HUES6 (cell line): Measurements from ENCODE around the gene MYH14.

Experiments
- H3K27ac ChIP-seq: 2 replicates; pipeline ENCODE4 v1.7.0; 2013; ENCODE audit warnings: low read depth, mild to moderate bottlenecking, low read length, inconsistent platforms
- H3K27me3 ChIP-seq: 2 replicates; pipeline ENCODE4 v1.6.1; 2013; ENCODE audit warnings: low read length; ENCODE audit not compliant: control insufficient read depth, insufficient read depth
- H3K36me3 ChIP-seq: 2 replicates; pipeline ENCODE4 v1.6.1; 2013; ENCODE audit warnings: low read length; ENCODE audit not compliant: control insufficient read depth, insufficient read depth
- H3K4me1 ChIP-seq: 2 replicates; pipeline ENCODE4 v1.6.1; 2013; ENCODE audit warnings: low read length; ENCODE audit not compliant: control insufficient read depth, insufficient read depth
- H3K4me3 ChIP-seq: 2 replicates; pipeline ENCODE4 v1.5.1; 2013; ENCODE audit warnings: low read depth, low read length
- H3K9ac ChIP-seq: one replicate; pipeline ENCODE4 v1.6.1; 2013; ENCODE audit warnings: mild to moderate bottlenecking, low read length
- H3K9me3 ChIP-seq: 2 replicates; pipeline ENCODE4 v1.6.1; 2013; ENCODE audit warnings: low read depth, low read length; ENCODE audit not compliant: control insufficient read depth, insufficient read depth

The MYH14 gene

GRCh38 chr19:50192463-50193211 lies 10.8 kb upstream of the MYH14 start:
- Histone ChIP-seq H3K9ac (no peak overlapping the region), H3K9me3 (no peaks in the 10 kb centered on the region), H3K4me1 (no peaks in the 10 kb centered on the region), H3K36me3 (no peaks in the 10 kb centered on the region), H3K27me3 (peaks cover 36% of the 10 kb centered on the region; the same call in 1 of the 2 replicates), H3K27ac (no peak overlapping the region), H3K4me3 (no peak overlapping the region)

GRCh38 chr19:50195224-50195623 lies 8.2 kb upstream of the MYH14 start:
- no peak overlapping the region for H3K27ac ChIP-seq
- no peak overlapping the region for H3K9ac ChIP-seq
- H3K27me3 ChIP-seq = peaks cover 35% of the 10 kb centered on the region; the same call in 1 of the 2 replicates
- no peak overlapping the region for H3K4me3 ChIP-seq
- H3K9me3 ChIP-seq = no peaks in the 10 kb centered on the region
- H3K36me3 ChIP-seq = no peaks in the 10 kb centered on the region
- H3K4me1 ChIP-seq = no peaks in the 10 kb centered on the region

GRCh38 chr19:50196322-50196932 lies 7.0 kb upstream of the MYH14 start:
- Histone ChIP-seq H3K9ac (no peak overlapping the region), H3K9me3 (no peaks in the 10 kb centered on the region), H3K27me3 (peaks cover 43% of the 10 kb centered on the region), H3K27ac (no peak overlapping the region), H3K4me1 (no peaks in the 10 kb centered on the region), H3K36me3 (no peaks in the 10 kb centered on the region), H3K4me3 (no peak overlapping the region)

- H3K27ac ChIP-seq = no peak overlapping the region
- no peaks in the 10 kb centered on the region for H3K4me1 ChIP-seq
- no peaks in the 10 kb centered on the region for H3K9me3 ChIP-seq
Measured at GRCh38 chr19:50197348-50197747, 6.1 kb upstream of the MYH14 start.

GRCh38 chr19:50198431-50199258 lies 4.8 kb upstream of the MYH14 start:
- Histone ChIP-seq H3K27ac (no peak overlapping the region), H3K9me3 (no peaks in the 10 kb centered on the region), H3K36me3 (no peaks in the 10 kb centered on the region), H3K27me3 (peaks cover 57% of the 10 kb centered on the region), H3K9ac (no peak overlapping the region), H3K4me1 (no peaks in the 10 kb centered on the region), H3K4me3 (no peak overlapping the region)

More at GRCh38 chr19:50197348-50197747, 6.1 kb upstream of the MYH14 start:
- Histone ChIP-seq H3K9ac (no peak overlapping the region), H3K27me3 (peaks cover 51% of the 10 kb centered on the region), H3K4me3 (no peak overlapping the region), H3K36me3 (no peaks in the 10 kb centered on the region)

- Histone ChIP-seq H3K9ac (no peak overlapping the region), H3K27me3 (peaks cover 58% of the 10 kb centered on the region), H3K4me3 (no peak overlapping the region), H3K36me3 (no peaks in the 10 kb centered on the region), H3K4me1 (peaks cover 5% of the 10 kb centered on the region; the same call in 1 of the 2 replicates), H3K9me3 (no peaks in the 10 kb centered on the region), H3K27ac (no peak overlapping the region)
Measured at GRCh38 chr19:50199259-50199555, 4.2 kb upstream of the MYH14 start.

GRCh38 chr19:50202386-50202785 lies 1.0 kb upstream of the MYH14 start:
- Histone ChIP-seq H3K27ac (no peak overlapping the region), H3K9me3 (no peaks in the 10 kb centered on the region), H3K36me3 (no peaks in the 10 kb centered on the region), H3K27me3 (peaks cover 51% of the 10 kb centered on the region), H3K4me3 (peak overlapping the region; percentile 61; the same call in 1 of the 2 replicates), H3K9ac (no peak overlapping the region), H3K4me1 (peaks cover 7% of the 10 kb centered on the region; the same call in 1 of the 2 replicates)

GRCh38 chr19:50202962-50203280 lies 501 bp upstream of the MYH14 start:
- Histone ChIP-seq H3K9me3 (no peaks in the 10 kb centered on the region), H3K36me3 (no peaks in the 10 kb centered on the region), H3K4me1 (peaks cover 7% of the 10 kb centered on the region; the same call in 1 of the 2 replicates), H3K4me3 (peak overlapping the region; percentile 61), H3K27me3 (peaks cover 48% of the 10 kb centered on the region), H3K27ac (no peak overlapping the region), H3K9ac (no peak overlapping the region)

GRCh38 chr19:50204081-50204428 lies 633 bp downstream of the MYH14 start:
- Histone ChIP-seq H3K9ac (no peak overlapping the region), H3K27me3 (peaks cover 48% of the 10 kb centered on the region), H3K9me3 (no peaks in the 10 kb centered on the region), H3K4me1 (peaks cover 7% of the 10 kb centered on the region; the same call in 1 of the 2 replicates), H3K4me3 (peak overlapping the region; percentile 61), H3K27ac (no peak overlapping the region), H3K36me3 (no peaks in the 10 kb centered on the region)

GRCh38 chr19:50204811-50205675 lies 1.6 kb downstream of the MYH14 start:
- Histone ChIP-seq H3K4me3 (peak overlapping the region; percentile 65), H3K4me1 (peaks cover 7% of the 10 kb centered on the region; the same call in 1 of the 2 replicates), H3K27ac (no peak overlapping the region), H3K36me3 (no peaks in the 10 kb centered on the region), H3K27me3 (peaks cover 45% of the 10 kb centered on the region), H3K9ac (peak overlapping the region; percentile 8), H3K9me3 (no peaks in the 10 kb centered on the region)
